ENCODE measurements around the gene TRAF2. TPM values are rescaled to one million over a fixed set of nuclear protein-coding genes. Genes with fewer than 3 reads are reported as not detected.

TRAF2 gene
- total and polyA plus RNA-seq, 2 of the 4 experiments (the other 2 are of a cell fraction), result 6.6 to 12.0 TPM

- no peak for TF ChIP-seq CTCF (conservative IDR thresholded peaks at IDR 0.05; ENCODE audit: low read depth, low read length)
These were observed 23.3 kb upstream of the TRAF2 start (continued) for GRCh38 chr9:136862849-136863622.

GRCh38 chr9:136863623-136864273 is 22.6 kb upstream of the TRAF2 start:
- H3K27ac ChIP-seq (ENCODE audit: insufficient read depth, low read length), result no peak overlapping the region
- H3K18ac ChIP-seq (ENCODE audit: low read depth, low read length), result no peak overlapping the region
- TF ChIP-seq POLR2A (IDR thresholded peaks at IDR 0.05; ENCODE audit: low read depth, low read length), result no peak
- TF ChIP-seq RCOR1 (IDR thresholded peaks at IDR 0.05; ENCODE audit: insufficient replicate concordance, low read length), result no peak
- no peak for TF ChIP-seq BHLHE40 (IDR thresholded peaks at IDR 0.05; ENCODE audit: low read depth, low read length)
- no peak for TF ChIP-seq RAD21 (IDR thresholded peaks at IDR 0.05; ENCODE audit: low read length)
- no peak overlapping the region for H3K4me2 ChIP-seq (ENCODE audit: low read depth, low read length)
- no peak overlapping the region for H3K56ac ChIP-seq (ENCODE audit: extremely low read depth, insufficient read depth, low read length)
- H3K36me3 ChIP-seq (ENCODE audit: control insufficient read depth, insufficient read depth, low read length), result peaks cover 37% of the 10 kb centered on the region
- H3K27me3 ChIP-seq (ENCODE audit: control insufficient read depth, insufficient read depth, low read length), result no peaks in the 10 kb centered on the region
- no peak for DNase-seq
- H4K5ac ChIP-seq (ENCODE audit: low read depth, low read length), result no peak overlapping the region
- H4K20me1 ChIP-seq (ENCODE audit: insufficient read depth, low read length), result peaks cover 17% of the 10 kb centered on the region
- no peak overlapping the region for H3K4ac ChIP-seq (ENCODE audit: low read depth, low read length)
- no TSS peak for BruUV-seq (replicated peaks)
- H3K4me1 ChIP-seq (ENCODE audit: control insufficient read depth, insufficient read depth, low read length), result peaks cover 10% of the 10 kb centered on the region
- intact Hi-C loops (cut with micrococcal nuclease) (no loop called here), dilution Hi-C loops (cut with HindIII; ENCODE audit: low sequenced_read_pairs, unreplicated experiment) (no loop called here), in situ Hi-C loops (cut with MboI; ENCODE audit: low sequenced_read_pairs) (no loop called here)
- no peak overlapping the region for H2AK9ac ChIP-seq (replicated peaks; ENCODE audit: low read depth, low read length, poor library complexity)
- H3K9me3 ChIP-seq (ENCODE audit: control insufficient read depth, insufficient read depth, low read length), result peaks cover 2% of the 10 kb centered on the region; the same call in 1 of the 2 replicates
- no peak overlapping the region for H4K91ac ChIP-seq (ENCODE audit: insufficient read depth, low read depth, low read length)
- H2BK20ac ChIP-seq (ENCODE audit: low read depth, low read length), result no peak overlapping the region
- no peak overlapping the region for H3K4me3 ChIP-seq (ENCODE audit: insufficient read depth, low read depth, low read length)
- H4K8ac ChIP-seq (ENCODE audit: low read depth in 2 of 2, low read length in 2 of 2), result no peak overlapping the region
- H3K23ac ChIP-seq (ENCODE audit: low read depth, low read length), result no peak overlapping the region
- no peak overlapping the region for H2BK5ac ChIP-seq (ENCODE audit: low read depth, low read length, poor library complexity, severe bottlenecking)
- H2AK5ac ChIP-seq (ENCODE audit: low read depth, low read length), result no peak overlapping the region
- peaks cover 16 to 52% of the 10 kb centered on the region in 2 experiments for H3K79me1 ChIP-seq (ENCODE audit: low read depth in 1 of 2, low read length in 2 of 2)
- WGBS, 2 experiments (ENCODE audit: extremely low coverage in 2 of 2, insufficient read length in 1 of 2), result 96% methylated on average over 9 of the region's 12 CpGs; no CpG with 5 or more reads in 1 of the 2 experiments
- H2BK120ac ChIP-seq (ENCODE audit: low read depth, low read length), result no peak overlapping the region
- POLR2A ChIA-PET (ENCODE audit: unreplicated experiment), result no interaction called here
- H3K9ac ChIP-seq (ENCODE audit: low read depth, low read length), result no peak overlapping the region
- CTCF ChIA-PET, result no interaction called here
- ATAC-seq (ENCODE audit: low read depth), result no peak
- peaks cover 5% of the 10 kb centered on the region for H3K9me1 ChIP-seq (ENCODE audit: insufficient read depth, low read length)
- H2BK15ac ChIP-seq (ENCODE audit: low read depth, low read length), result no peak overlapping the region
- H2AFZ ChIP-seq (replicated peaks; ENCODE audit: low read length, poor library complexity), result no peak overlapping the region
- no peak overlapping the region for H3K14ac ChIP-seq (replicated peaks; ENCODE audit: low read depth, low read length)
